Right renal pelvis (tissue), 4 donors: Measurements from ENCODE around the gene IGFBP4. TPM values are rescaled to one million over a fixed set of nuclear protein-coding genes. Genes with fewer than 3 reads are reported as not detected.
"Not testable (repeated sequence)": the region's sequence is repeated elsewhere in the genome, so short reads cannot be mapped to it uniquely, and the experiment has no call there.

Experiments
- DNase-seq, 4 donors: peaks; one replicate each; pipeline ENCODE4 v3.0.0-alpha.2; 2013; ENCODE audit warnings: low read depth in 4 of 4, low spot score in 3 of 4, missing footprints in 1 of 4
- polyA plus RNA-seq, 4 donors: library from polyadenylated mRNA; unstranded; fragments of 120-200 nt; gene quantifications; one replicate each; pipeline ENCODE4 v1.2.1, GENCODE V29; 2013; ENCODE audit not compliant: insufficient read length in 4 of 4

The IGFBP4 gene
- 100 to 1,000 TPM; 338 to 424 (median 366) TPM for polyA plus RNA-seq

DNA sequence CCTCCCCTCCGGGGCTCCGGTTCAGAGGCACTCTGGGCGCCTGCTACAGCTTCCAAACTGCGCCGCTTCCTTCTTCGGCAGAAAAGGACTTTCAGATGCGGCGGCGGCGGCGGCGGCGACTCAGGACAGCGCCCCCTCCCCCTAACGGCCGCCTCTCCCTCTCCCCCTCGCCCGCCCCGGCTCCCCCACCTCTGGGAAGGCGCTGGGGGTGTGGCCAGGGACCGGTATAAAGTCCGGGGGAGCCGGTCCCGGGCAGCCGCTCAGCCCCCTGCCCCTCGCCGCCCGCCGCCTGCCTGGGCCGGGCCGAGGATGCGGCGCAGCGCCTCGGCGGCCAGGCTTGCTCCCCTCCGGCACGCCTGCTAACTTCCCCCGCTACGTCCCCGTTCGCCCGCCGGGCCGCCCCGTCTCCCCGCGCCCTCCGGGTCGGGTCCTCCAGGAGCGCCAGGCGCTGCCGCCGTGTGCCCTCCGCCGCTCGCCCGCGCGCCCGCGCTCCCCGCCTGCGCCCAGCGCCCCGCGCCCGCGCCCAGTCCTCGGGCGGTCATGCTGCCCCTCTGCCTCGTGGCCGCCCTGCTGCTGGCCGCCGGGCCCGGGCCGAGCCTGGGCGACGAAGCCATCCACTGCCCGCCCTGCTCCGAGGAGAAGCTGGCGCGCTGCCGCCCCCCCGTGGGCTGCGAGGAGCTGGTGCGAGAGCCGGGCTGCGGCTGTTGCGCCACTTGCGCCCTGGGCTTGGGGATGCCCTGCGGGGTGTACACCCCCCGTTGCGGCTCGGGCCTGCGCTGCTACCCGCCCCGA is at the start of gene IGFBP4:
Gene IGFBP4, plus strand, starts transcription at position 255 of the 792 bp plus-strand sequence. Its CDS starts 286 bp downstream, at position 541.
- DNase-seq, result no peak

DNA sequence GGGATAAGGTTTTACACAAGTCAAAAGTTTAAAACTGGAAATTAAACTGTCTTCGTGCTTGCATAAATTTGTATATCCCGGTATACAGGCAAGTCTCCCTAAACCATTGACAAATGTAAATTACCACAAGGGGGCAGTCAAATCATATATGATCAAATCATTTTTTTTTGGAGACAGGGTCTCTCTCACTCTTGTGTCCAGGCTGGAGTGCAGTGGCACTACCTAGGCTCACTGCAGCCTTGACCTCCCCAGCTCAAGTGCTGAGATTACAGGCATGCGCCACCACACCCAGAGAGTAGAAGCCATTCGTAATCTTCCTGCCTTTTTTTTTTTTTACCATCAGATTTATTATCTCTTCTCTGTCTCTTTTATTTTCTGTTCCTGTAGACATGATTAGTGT is 44.1 kb upstream of the IGFBP4 start:
- peak in 3 of 4 donors; percentile 30 to 43 (median 34) for DNase-seq

- no peak for DNase-seq
Observed at GRCh38 chr17:40402668-40403067, 40.6 kb upstream of the IGFBP4 start.

DNA sequence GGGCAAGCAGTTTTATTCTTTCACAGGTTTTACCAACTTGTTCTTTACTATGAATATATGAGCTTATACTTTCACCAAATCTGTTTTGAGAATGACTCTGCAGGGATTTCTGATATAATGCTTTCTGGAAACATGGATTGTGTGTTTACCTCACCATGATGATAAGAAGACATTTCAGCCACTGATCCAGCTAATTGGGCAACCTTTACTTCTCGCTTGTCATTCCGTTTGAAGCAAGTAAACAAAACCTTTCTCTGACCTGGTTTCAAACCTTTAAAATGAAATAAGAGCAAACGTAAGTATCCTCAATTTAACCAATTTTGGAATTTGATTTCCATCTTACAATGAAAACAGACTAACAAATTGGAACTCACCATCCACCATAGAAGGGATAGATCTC is 39.2 kb upstream of the IGFBP4 start:
- DNase-seq, result no peak

DNA sequence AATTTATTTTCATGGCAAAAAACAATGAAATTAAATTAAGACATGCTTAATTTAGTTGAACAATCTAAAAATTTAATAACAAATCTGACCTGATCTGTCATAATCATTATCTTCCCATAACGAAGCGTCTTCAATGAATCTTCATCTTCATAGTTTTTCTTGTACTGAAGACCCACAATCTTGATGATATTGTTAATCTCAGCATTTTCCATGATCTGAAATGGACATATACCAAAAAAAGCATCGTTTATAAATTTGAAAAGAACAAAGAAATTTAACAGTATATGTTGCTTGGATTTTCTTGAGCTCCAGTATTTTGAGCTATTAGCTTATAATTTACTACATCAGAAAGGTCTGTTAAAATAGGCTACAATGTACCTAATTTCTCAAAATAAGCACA is 35.8 kb upstream of the IGFBP4 start:
- no peak for DNase-seq

GRCh38 chr17:40409540-40409939 is 33.7 kb upstream of the IGFBP4 start:
- DNase-seq, result not testable (repeated sequence)

- no peak for DNase-seq
Observed at GRCh38 chr17:40410082-40410481, 33.2 kb upstream of the IGFBP4 start.

DNA sequence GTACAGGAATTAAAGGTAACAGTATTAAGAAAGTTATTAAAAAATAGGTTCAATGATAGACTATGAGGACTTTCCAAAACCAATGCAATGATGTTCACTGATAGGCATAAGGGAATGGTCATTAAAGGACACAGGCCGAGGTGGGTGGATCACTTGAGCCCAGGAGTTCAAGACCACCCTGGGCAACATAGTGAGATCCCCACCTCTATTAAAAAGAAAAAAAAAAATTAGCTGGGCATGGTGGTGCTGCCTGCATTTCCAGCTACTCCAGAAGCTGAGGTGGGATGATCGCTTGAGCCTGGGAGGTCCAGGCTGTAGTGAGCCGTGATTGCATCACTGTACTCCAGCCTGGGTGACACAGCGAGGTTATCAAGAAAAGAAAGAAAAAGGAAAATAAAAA is 31.4 kb upstream of the IGFBP4 start:
- DNase-seq, result no peak

DNA sequence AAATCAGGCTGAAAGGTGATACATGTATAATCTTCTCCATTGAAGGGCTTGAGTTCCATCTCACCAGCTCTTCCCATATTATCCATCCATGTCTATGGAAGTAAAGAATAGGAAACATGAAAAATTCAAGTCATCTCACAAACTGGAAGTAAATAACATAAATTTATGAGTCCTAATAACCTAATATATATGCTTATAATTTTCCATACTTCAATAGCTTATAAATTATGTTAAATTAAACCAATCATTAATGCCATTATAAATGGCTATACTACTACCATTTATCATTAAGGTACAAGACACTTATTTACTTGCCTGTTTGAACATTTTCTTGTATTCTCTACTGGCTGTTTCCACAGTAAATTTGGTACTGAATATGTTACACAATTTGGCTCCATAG is 30.4 kb upstream of the IGFBP4 start:
- DNase-seq, result no peak

GRCh38 chr17:40414312-40414711 is 28.9 kb upstream of the IGFBP4 start:
- not testable (repeated sequence) for DNase-seq

DNA sequence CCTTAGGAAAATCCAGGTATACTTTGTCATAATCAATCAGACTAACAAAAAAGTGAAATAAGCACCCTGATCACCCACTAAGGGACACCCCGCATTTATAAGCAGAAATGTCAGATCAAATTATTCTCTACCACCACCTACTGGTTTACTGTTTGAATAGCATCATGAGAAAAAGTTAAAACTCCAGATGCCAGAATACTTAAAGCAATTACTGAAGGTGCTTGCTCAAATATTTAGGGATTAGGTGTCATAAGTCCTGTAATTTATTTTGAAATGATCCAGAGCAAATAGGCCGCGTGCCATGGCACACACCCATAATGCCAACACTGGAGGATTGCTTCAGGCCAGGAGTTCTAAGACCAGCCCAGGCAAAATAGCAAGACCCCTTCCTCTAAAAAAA is 27.9 kb upstream of the IGFBP4 start:
- peak in 1 of 4 donors; percentile 22 for DNase-seq

- DNase-seq, result no peak
Observed at GRCh38 chr17:40416671-40417070, 26.6 kb upstream of the IGFBP4 start.

DNA sequence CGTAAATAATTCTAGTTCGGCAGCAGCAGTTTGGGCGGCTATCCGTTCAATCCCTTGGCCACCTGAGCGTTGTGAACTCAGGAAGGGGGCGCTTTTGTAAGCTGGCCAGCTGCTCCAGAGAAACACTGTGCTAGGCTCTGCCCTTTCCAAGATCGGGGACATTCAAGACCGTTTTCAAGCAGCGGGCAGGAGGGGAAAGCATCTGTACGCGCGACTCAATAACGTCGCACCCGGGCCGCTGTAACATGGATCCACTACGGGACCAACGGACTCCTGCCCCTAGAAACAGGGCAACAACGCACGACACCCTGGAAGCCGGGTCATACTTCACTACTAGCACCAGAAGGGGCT is 26.0 kb upstream of the IGFBP4 start:
- DNase-seq, result no peak

- DNase-seq, result peak; percentile 100
Observed at GRCh38 chr17:40417609-40418427, 25.4 kb upstream of the IGFBP4 start, which contains the start of gene TOP2A. TOP2A (minus strand) TSS chr17:40417896; CDS start chr17:40417791, 105 bp downstream.

- DNase-seq, result no peak
Observed at GRCh38 chr17:40418428-40418706, 24.9 kb upstream of the IGFBP4 start.

DNA sequence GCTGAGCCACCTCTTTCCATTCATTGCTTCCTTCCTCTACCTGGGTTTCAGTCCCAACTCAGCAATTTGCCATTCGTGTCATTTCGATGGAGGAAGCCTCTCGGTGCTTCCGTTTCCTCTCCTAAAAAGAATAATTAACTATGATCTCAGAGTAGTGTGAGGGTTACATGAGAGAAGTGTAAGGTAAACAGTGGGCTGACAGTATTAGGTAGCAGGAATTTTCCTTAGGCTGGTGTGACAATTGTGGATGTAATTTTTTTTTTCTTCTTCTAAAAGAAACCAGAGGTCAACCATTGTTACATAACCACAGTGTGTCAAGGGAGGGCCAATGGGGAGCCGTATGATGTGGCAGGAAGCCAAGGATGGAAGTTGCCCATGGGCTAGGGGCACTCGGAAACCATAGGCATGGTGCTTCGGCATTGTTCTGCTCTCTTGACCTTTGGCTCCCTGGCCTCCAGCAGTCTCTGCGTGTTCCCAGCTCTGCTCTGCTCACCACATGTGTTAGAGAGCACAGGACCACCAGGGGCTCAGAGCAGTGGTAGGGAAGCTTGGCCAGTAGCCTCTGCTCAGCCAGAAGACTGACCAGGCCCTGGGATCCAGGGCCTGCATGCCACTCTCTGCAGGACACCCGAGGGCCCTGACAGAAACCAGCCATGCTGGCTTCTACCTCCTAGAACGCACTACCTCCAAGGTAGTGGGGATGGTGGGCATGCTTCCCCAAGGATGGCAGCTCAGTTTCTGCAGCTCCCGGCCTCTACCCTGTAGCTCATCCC is 23.5 kb upstream of the IGFBP4 start:
- DNase-seq, result no peak

DNA sequence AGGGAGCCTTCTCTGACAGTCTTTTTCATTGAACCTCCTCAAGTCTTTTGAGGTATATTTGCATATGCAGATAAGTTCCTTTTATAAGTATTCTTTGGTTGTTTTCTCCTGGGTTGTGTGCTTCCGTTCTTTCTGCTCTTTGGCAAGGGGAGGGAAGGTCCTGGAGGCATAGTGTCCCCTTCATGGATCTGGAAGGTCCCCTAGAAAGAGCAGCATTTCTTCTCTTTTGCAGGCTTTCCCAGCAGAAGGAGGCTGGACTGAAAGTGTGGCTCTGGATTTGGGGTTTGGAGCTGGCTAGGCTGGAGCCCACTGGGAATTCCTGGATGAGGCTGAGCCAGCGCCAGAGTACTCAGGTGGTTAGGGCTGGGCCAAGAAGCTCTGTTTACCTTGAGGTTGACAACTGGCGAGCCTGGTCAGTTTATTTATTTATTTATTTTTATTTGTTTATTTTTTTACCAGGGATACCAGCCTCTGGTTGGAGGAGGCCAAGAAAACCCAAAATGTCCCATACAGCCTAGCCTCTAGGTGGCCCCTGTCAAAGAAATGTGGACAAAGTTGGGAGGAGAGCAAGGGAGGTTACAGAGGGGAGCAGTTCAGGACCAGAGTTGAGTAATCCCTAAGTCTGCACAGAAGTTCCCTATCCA is 20.1 kb upstream of the IGFBP4 start:
- DNase-seq, result no peak

DNA sequence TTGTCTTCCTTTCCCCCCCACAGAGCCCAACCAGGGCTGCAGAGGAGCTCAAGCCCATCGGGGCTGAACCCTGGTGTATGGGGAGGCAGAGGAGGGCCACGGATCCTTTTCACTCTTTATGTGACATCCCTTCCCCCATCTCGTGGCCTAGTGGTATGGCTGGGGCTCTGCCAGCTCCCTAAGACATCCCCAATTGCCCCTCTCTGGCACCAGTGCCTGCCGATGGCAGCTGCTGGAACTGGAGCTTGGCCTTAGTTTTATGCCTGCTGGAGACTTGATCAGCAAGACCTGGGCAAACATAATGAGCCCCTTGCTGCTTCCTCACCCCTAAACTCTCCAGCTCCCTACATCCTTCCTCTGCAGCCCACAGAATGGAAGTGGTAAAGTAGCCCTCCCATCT is 17.5 kb upstream of the IGFBP4 start:
- no peak for DNase-seq

- no peak for DNase-seq
Observed at GRCh38 chr17:40427002-40427491, 16.2 kb upstream of the IGFBP4 start.
